Coronary artery (tissue), 2 donors: ENCODE data around the gene PDE6D.
"Not testable (repeated sequence)": the region's sequence is repeated elsewhere in the genome, so short reads cannot be mapped to it uniquely, and the experiment has no call there.

Experiments
- DNase-seq: peaks from one replicate; pipeline ENCODE4 v3.0.0-alpha.2; 2017; ENCODE audit warnings: low spot score
- H3K27ac ChIP-seq, 2 donors: fragments of 200-600 bp; sonication (generic); one replicate each; pipeline ENCODE4 v1.5.1; 2016 to 2019
- H3K4me3 ChIP-seq: fragments of 200-600 bp; sonication (generic); 2 replicates; pipeline ENCODE4 v1.5.1; 2016; ENCODE audit warnings: mild to moderate bottlenecking, moderate library complexity
- CTCF ChIP-seq: fragments of 200-600 bp; sonication (generic); IDR thresholded peaks from one replicate; pipeline ENCODE4 v1.5.1; 2019; ENCODE audit warnings: antibody characterized with exemption

The PDE6D gene

DNA sequence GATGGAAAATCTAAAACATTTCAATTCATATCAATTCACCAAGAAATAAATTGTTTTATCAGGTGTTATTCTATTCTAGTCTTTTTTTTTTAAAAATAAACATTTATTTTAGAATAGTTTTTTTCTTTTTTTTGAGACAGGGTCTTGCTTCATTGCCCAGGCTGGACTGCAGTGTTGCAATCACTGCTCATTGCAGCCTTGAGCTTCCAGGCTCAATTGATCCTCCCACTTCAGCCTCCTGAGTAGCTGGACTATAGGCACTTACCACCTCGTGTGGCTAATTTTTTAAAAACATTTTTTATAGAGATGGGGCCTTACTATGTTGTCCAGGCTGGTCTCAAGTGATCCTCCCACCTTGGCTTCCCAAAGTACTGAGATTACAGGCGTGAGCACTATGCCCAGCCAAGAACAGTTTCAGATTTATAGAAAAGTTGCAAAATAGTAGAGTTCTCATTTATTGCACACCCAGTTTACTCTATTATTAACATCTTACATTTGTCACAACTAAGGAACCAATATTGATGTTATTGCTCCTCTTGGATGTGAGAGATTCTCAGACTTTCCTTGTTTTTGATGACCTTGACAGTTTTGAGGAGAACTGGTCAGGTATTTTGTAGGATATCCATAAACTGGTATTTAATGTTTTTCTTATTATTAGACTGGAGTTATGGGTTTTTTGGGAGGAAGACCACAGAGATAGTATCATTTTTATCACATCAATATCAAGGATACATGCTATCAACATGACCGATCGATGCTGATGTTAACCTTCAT is 29.9 kb downstream of the PDE6D start:
- DNase-seq, result no peak
- Histone ChIP-seq H3K4me3 (no peak overlapping the region), H3K27ac (no peak overlapping the region)
- TF ChIP-seq CTCF, result no peak

GRCh38 chr2:231749016-231749415 is 32.1 kb downstream of the PDE6D start:
- H3K27ac ChIP-seq, H3K4me3 ChIP-seq, DNase-seq: not testable (repeated sequence)

GRCh38 chr2:231748153-231748896 is 32.8 kb downstream of the PDE6D start:
- H3K4me3 ChIP-seq, H3K27ac ChIP-seq, DNase-seq: not testable (repeated sequence)

- no peak for TF ChIP-seq CTCF
Observed at GRCh38 chr2:231745303-231746038, 35.6 kb downstream of the PDE6D start.

GRCh38 chr2:231743376-231744116 is 37.5 kb downstream of the PDE6D start:
- H3K27ac ChIP-seq, result no peak overlapping the region
- no peak overlapping the region for H3K4me3 ChIP-seq
- DNase-seq, result no peak
- no peak for TF ChIP-seq CTCF

More at GRCh38 chr2:231745303-231746038, 35.6 kb downstream of the PDE6D start:
- no peak overlapping the region for H3K27ac ChIP-seq
- H3K4me3 ChIP-seq, result no peak overlapping the region
- DNase-seq, result no peak

GRCh38 chr2:231737761-231738160 is 43.3 kb downstream of the PDE6D start:
- TF ChIP-seq CTCF, result no peak
- H3K4me3 ChIP-seq, result no peak overlapping the region
- DNase-seq, result no peak
- H3K27ac ChIP-seq, result no peak overlapping the region

- no peak for DNase-seq
- no peak overlapping the region for H3K4me3 ChIP-seq
- H3K27ac ChIP-seq, result no peak overlapping the region
- no peak for TF ChIP-seq CTCF
Observed at GRCh38 chr2:231732604-231733003, 48.5 kb downstream of the PDE6D start.
